Caco-2 (cell line): ENCODE results near the gene NPAS3. TPM values are rescaled to one million over a fixed set of nuclear protein-coding genes. Genes with fewer than 3 reads are reported as not detected.

ENCODE experiments used
- BruUV-seq: library from RNA; stranded (reverse); fragments of 400-500 nt; replicated peaks from 2 replicates; lab custom pipeline; 2021; lab: Mats Ljungman, UMichigan
- CTCF ChIA-PET: fragments of 300-600 bp; sonication (Branson Sonifier 250); formaldehyde crosslinking; loops from one replicate; lab custom pipeline; 2022; ENCODE audit warnings: antibody characterized with exemption; lab: Charles Lee
- POLR2A ChIA-PET: fragments of 300-600 bp; sonication (Branson Sonifier 250); formaldehyde crosslinking; loops from one replicate; lab custom pipeline; 2022; ENCODE audit warnings: antibody characterized with exemption; lab: Charles Lee
- DNase-seq, 2 experiments: peaks; one replicate each; pipeline versions ENCODE4 v3.0.0 to v3.0.0-alpha.2; 2020 to 2022
- H3K27me3 ChIP-seq: replicated peaks from 2 replicates; pipeline ENCODE4 v1.6.0; 2011; ENCODE audit warnings: low read length; ENCODE audit not compliant: control insufficient read depth, insufficient read depth
- H3K36me3 ChIP-seq: 2 replicates; pipeline ENCODE4 v1.5.1; 2011; ENCODE audit warnings: low read length; ENCODE audit not compliant: control insufficient read depth, insufficient read depth
- H3K4me1 ChIP-seq: fragments of 250-450 bp; sonication (Bioruptor Pico); 2 replicates; pipeline ENCODE4 v1.5.1; 2020; ENCODE audit warnings: mild to moderate bottlenecking
- H3K4me3 ChIP-seq: 2 replicates; pipeline ENCODE4 v1.5.1; 2011; ENCODE audit warnings: low read depth, mild to moderate bottlenecking, control low read depth, low read length
- H3K9me3 ChIP-seq: fragments of 250-450 bp; sonication (Bioruptor Pico); 2 replicates; pipeline ENCODE4 v1.5.1; 2020; ENCODE audit warnings: mild to moderate bottlenecking, moderate library complexity
- H3K27ac Mint-ChIP-seq: one replicate; pipeline ENCODE4 v1.8.0; 2022; ENCODE audit warnings: mixed read lengths; ENCODE audit not compliant: unreplicated experiment
- H3K27me3 Mint-ChIP-seq: one replicate; pipeline ENCODE4 v1.8.0; 2022; ENCODE audit warnings: mixed read lengths; ENCODE audit not compliant: insufficient read depth, unreplicated experiment
- H3K36me3 Mint-ChIP-seq: one replicate; pipeline ENCODE4 v1.8.0; 2022; ENCODE audit warnings: mild to moderate bottlenecking, mixed read lengths; ENCODE audit not compliant: insufficient read depth, unreplicated experiment
- H3K4me1 Mint-ChIP-seq: one replicate; pipeline ENCODE4 v1.8.0; 2022; ENCODE audit warnings: low read depth, mixed read lengths; ENCODE audit not compliant: unreplicated experiment
- H3K4me3 Mint-ChIP-seq: one replicate; pipeline ENCODE4 v1.8.0; 2022; ENCODE audit warnings: mild to moderate bottlenecking, moderate library complexity, mixed read lengths; ENCODE audit not compliant: unreplicated experiment
- H3K9me3 Mint-ChIP-seq: one replicate; pipeline ENCODE4 v1.8.0; 2022; ENCODE audit warnings: mixed read lengths; ENCODE audit not compliant: unreplicated experiment
- intact Hi-C: fragments of 100-400 bp; cut with micrococcal nuclease; formaldehyde crosslinking; loops from one replicate; pipeline ENCODE4 v1.10.0; 2022; ENCODE audit not compliant: unreplicated experiment
- total RNA-seq: library from RNA; stranded (reverse); gene quantifications from 2 replicates; pipeline ENCODE4 v1.2.3, GENCODE V29; 2022
- TF ChIP-seq, protein P1 (sequence below), 2 experiments: fragments of 200-600 bp in 1 of 2; IDR thresholded peaks; 1 replicate in 1 of 2; 2 replicates in 1 of 2; pipeline versions ENCODE4 v1.5.1 to v1.8.0; 2011 to 2022; ENCODE audit warnings: antibody characterized with exemption in 1 of 2, control low read depth in 1 of 2, inconsistent platforms in 1 of 2, low read depth in 1 of 2, low read length in 1 of 2, mild to moderate bottlenecking in 1 of 2, moderate library complexity in 1 of 2; ENCODE audit not compliant: insufficient read depth in 1 of 2, severe bottlenecking in 1 of 2, unreplicated experiment in 1 of 2

NPAS3 gene
- total RNA-seq, 1 experiment from 2014 or later, result not detected

- Mint-ChIP-seq H3K27me3 (peaks cover 15% of the 10 kb centered on the region), H3K4me1 (no peaks in the 10 kb centered on the region), H3K4me3 (no peak overlapping the region), H3K27ac (no peak overlapping the region), H3K36me3 (no peaks in the 10 kb centered on the region), H3K9me3 (no peaks in the 10 kb centered on the region)
- TF ChIP-seq, protein P1, sequence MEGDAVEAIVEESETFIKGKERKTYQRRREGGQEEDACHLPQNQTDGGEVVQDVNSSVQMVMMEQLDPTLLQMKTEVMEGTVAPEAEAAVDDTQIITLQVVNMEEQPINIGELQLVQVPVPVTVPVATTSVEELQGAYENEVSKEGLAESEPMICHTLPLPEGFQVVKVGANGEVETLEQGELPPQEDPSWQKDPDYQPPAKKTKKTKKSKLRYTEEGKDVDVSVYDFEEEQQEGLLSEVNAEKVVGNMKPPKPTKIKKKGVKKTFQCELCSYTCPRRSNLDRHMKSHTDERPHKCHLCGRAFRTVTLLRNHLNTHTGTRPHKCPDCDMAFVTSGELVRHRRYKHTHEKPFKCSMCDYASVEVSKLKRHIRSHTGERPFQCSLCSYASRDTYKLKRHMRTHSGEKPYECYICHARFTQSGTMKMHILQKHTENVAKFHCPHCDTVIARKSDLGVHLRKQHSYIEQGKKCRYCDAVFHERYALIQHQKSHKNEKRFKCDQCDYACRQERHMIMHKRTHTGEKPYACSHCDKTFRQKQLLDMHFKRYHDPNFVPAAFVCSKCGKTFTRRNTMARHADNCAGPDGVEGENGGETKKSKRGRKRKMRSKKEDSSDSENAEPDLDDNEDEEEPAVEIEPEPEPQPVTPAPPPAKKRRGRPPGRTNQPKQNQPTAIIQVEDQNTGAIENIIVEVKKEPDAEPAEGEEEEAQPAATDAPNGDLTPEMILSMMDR (IDR thresholded peaks at IDR 0.05; ENCODE audit: insufficient read depth in 1 of 2, low read depth in 1 of 2, low read length in 1 of 2, severe bottlenecking in 1 of 2, unreplicated experiment in 1 of 2), result no peak
- no peak for DNase-seq
- CTCF ChIA-PET, result no interaction called here
- Histone ChIP-seq H3K4me3 (no peak overlapping the region), H3K9me3 (no peaks in the 10 kb centered on the region), H3K4me1 (no peaks in the 10 kb centered on the region), H3K36me3 (no peaks in the 10 kb centered on the region), H3K27me3 (no peaks in the 10 kb centered on the region)
- no TSS peak for BruUV-seq
- POLR2A ChIA-PET, result no interaction called here
- intact Hi-C loops, result no loop called here
Measured at GRCh38 chr14:33454022-33454595, 515.4 kb downstream of the NPAS3 start.

DNA sequence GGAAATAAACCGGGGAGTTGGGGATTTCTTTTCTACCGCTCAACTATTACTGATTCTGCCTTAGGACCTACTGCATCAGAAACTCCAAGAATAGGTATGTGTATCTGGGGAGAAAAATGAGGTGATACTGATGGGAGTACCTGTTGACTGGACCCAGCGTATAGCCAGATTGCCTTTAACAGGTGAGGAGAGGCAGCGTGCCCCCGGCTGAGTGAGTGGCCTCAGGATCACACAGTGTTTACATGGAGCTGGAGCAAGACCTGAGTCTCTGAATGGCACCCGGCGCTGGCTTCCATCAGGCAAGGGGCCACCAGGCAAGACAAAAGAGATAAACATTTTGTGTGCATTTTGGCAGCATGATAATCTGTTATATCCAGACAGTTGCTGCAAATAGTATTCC is 516.0 kb downstream of the NPAS3 start:
- no TSS peak for BruUV-seq
- Mint-ChIP-seq H3K9me3 (no peaks in the 10 kb centered on the region), H3K27me3 (peaks cover 15% of the 10 kb centered on the region), H3K4me1 (no peaks in the 10 kb centered on the region), H3K27ac (no peak overlapping the region), H3K4me3 (no peak overlapping the region), H3K36me3 (no peaks in the 10 kb centered on the region)
- Histone ChIP-seq H3K27me3 (no peaks in the 10 kb centered on the region), H3K4me1 (no peaks in the 10 kb centered on the region), H3K4me3 (no peak overlapping the region), H3K9me3 (no peaks in the 10 kb centered on the region), H3K36me3 (no peaks in the 10 kb centered on the region)
- no peak for DNase-seq
- TF ChIP-seq, protein P1 (IDR thresholded peaks at IDR 0.05; ENCODE audit: insufficient read depth in 1 of 2, low read depth in 1 of 2, low read length in 1 of 2, severe bottlenecking in 1 of 2, unreplicated experiment in 1 of 2), result no peak
- POLR2A ChIA-PET, result no interaction called here
- intact Hi-C loops, result no loop called here
- CTCF ChIA-PET, result no interaction called here

GRCh38 chr14:33455654-33456345 is 517.1 kb downstream of the NPAS3 start:
- Histone ChIP-seq H3K9me3 (no peaks in the 10 kb centered on the region), H3K4me1 (no peaks in the 10 kb centered on the region), H3K36me3 (no peaks in the 10 kb centered on the region), H3K27me3 (no peaks in the 10 kb centered on the region), H3K4me3 (no peak overlapping the region)
- Mint-ChIP-seq H3K27ac (no peak overlapping the region), H3K36me3 (no peaks in the 10 kb centered on the region), H3K9me3 (no peaks in the 10 kb centered on the region), H3K27me3 (peaks cover 14% of the 10 kb centered on the region), H3K4me3 (no peak overlapping the region), H3K4me1 (no peaks in the 10 kb centered on the region)
- intact Hi-C loops, result no loop called here
- ChIA-PET POLR2A (no interaction called here), CTCF (no interaction called here)
- DNase-seq, result no peak
- TF ChIP-seq, protein P1 (IDR thresholded peaks at IDR 0.05; ENCODE audit: insufficient read depth in 1 of 2, low read depth in 1 of 2, low read length in 1 of 2, severe bottlenecking in 1 of 2, unreplicated experiment in 1 of 2), result no peak
- BruUV-seq, result no TSS peak
